B cell (primary cell): ENCODE results near the gene ARHGAP32. TPM values are rescaled to one million over a fixed set of nuclear protein-coding genes. Genes with fewer than 3 reads are reported as not detected.

Source experiments
- ATAC-seq: fragments of 200-7000 bp; cut with Tn5 transposase; one replicate; pipeline ENCODE4 v1.10.0; 2021; ENCODE audit warnings: low read depth, mild to moderate bottlenecking, moderate number of reproducible peaks, moderate library complexity
- CTCF ChIA-PET: fragments of 350-600 bp; sonication (Branson Sonifier 250); formaldehyde crosslinking; loops from one replicate; lab custom pipeline; 2021; ENCODE audit warnings: antibody characterized with exemption, inconsistent platforms; lab: Charles Lee
- POLR2A ChIA-PET: fragments of 350-600 bp; sonication (Branson Sonifier 250); formaldehyde crosslinking; loops from one replicate; lab custom pipeline; 2021; ENCODE audit warnings: antibody characterized with exemption; lab: Charles Lee
- DNase-seq: peaks from one replicate; pipeline ENCODE4 v3.0.0; 2013
- H2AFZ ChIP-seq: 2 replicates; pipeline ENCODE4 v1.6.1; 2012; ENCODE audit warnings: mild to moderate bottlenecking, low read depth, low read length; ENCODE audit not compliant: insufficient read depth, poor library complexity, severe bottlenecking
- H3K27ac ChIP-seq, 2 donors: 1 replicate in 1 of 2; 2 replicates in 1 of 2; pipeline ENCODE4 v1.5.1; 2012 to 2013; ENCODE audit warnings: low read length in 2 of 2, mild to moderate bottlenecking in 2 of 2, moderate library complexity in 1 of 2
- H3K27me3 ChIP-seq, 4 experiments: fragments of 200-600 bp in 1 of 4; sonication (generic) in 1 of 4; replicated peaks in 1 of 4; 1 replicate in 2 of 4; 2 replicates in 2 of 4; pipeline versions ENCODE4 v1.6.1 to v1.7.0; 2013 to 2016; ENCODE audit warnings: low read length in 3 of 4, mild to moderate bottlenecking in 2 of 4, mixed read lengths in 1 of 4, moderate library complexity in 1 of 4; ENCODE audit not compliant: insufficient read depth in 4 of 4, control insufficient read depth in 3 of 4; ENCODE audit errors: control extremely low read depth in 1 of 4
- H3K36me3 ChIP-seq, 2 experiments: replicated peaks in 1 of 2; 1 replicate in 1 of 2; 2 replicates in 1 of 2; pipeline versions ENCODE4 v1.6.1 to v1.7.1; 2013; ENCODE audit warnings: low read length in 1 of 2; ENCODE audit not compliant: insufficient read depth in 2 of 2, control insufficient read depth in 1 of 2; ENCODE audit errors: control extremely low read depth in 1 of 2, extremely low read depth in 1 of 2
- H3K4me1 ChIP-seq, 2 donors: fragments of 200-600 bp in 1 of 2; sonication (generic) in 1 of 2; 1 replicate in 1 of 2; 2 replicates in 1 of 2; pipeline versions ENCODE4 v1.5.1 to v1.6.1; 2013 to 2017; ENCODE audit warnings: low read length in 2 of 2; ENCODE audit not compliant: control insufficient read depth in 2 of 2, insufficient read depth in 2 of 2
- H3K4me2 ChIP-seq: replicated peaks from 2 replicates; pipeline ENCODE3; 2012; ENCODE audit warnings: mild to moderate bottlenecking, low read depth, low read length; ENCODE audit not compliant: poor library complexity, severe bottlenecking
- H3K4me3 ChIP-seq, 5 experiments: fragments of 200-600 bp in 1 of 5; sonication (generic) in 1 of 5; 1 replicate in 3 of 5; 2 replicates in 2 of 5; pipeline versions ENCODE4 v1.5.1 to v1.7.0; 2011 to 2016; ENCODE audit warnings: low read length in 4 of 5, mild to moderate bottlenecking in 4 of 5, low read depth in 2 of 5, control low read depth in 1 of 5, moderate library complexity in 1 of 5; ENCODE audit not compliant: insufficient read depth in 1 of 5; ENCODE audit errors: control extremely low read depth in 1 of 5, extremely low read depth in 1 of 5
- H3K79me2 ChIP-seq: fragments of 200-600 bp; sonication (generic); one replicate; pipeline ENCODE4 v1.6.0; 2016; ENCODE audit warnings: low read length; ENCODE audit not compliant: control insufficient read depth, insufficient read depth
- H3K9ac ChIP-seq: fragments of 200-600 bp; sonication (generic); 2 replicates; pipeline ENCODE4 v1.6.1; 2017; ENCODE audit warnings: mild to moderate bottlenecking, low read length, moderate library complexity
- H3K9me3 ChIP-seq, 3 donors: one replicate each; pipeline versions ENCODE4 v1.6.1 to v1.7.1; 2013; ENCODE audit warnings: low read length in 2 of 3; ENCODE audit not compliant: control insufficient read depth in 2 of 3, insufficient read depth in 1 of 3; ENCODE audit errors: control extremely low read depth in 1 of 3
- H4K20me1 ChIP-seq: 2 replicates; pipeline ENCODE4 v1.6.0; 2012; ENCODE audit warnings: mild to moderate bottlenecking, low read length; ENCODE audit not compliant: insufficient read depth, control insufficient read depth, poor library complexity, severe bottlenecking
- H3K27ac Mint-ChIP-seq: one replicate; pipeline ENCODE4 v1.8.0; 2021; ENCODE audit warnings: mixed read lengths
- H3K27me3 Mint-ChIP-seq: one replicate; pipeline ENCODE4 v1.8.0; 2021; ENCODE audit warnings: mixed read lengths
- H3K4me1 Mint-ChIP-seq: one replicate; pipeline ENCODE4 v1.8.0; 2021; ENCODE audit warnings: mixed read lengths
- H3K4me3 Mint-ChIP-seq: one replicate; pipeline ENCODE4 v1.8.0; 2021; ENCODE audit warnings: mixed read lengths
- H3K9me3 Mint-ChIP-seq: one replicate; pipeline ENCODE4 v1.8.0; 2022; ENCODE audit warnings: mixed read lengths; ENCODE audit not compliant: insufficient read depth
- CTCF ChIP-seq: fragments of 200-600 bp; IDR thresholded peaks from one replicate; pipeline ENCODE4 v1.8.0; 2022; ENCODE audit warnings: antibody characterized with exemption, mild to moderate bottlenecking
- EZH2 ChIP-seq: IDR thresholded peaks from 2 replicates; pipeline ENCODE4 v1.6.1; 2012; ENCODE audit warnings: borderline replicate concordance, low read depth, mild to moderate bottlenecking, moderate library complexity, low read length; ENCODE audit not compliant: insufficient read depth, poor library complexity, severe bottlenecking
- WGBS: methylation state at CpG from one replicate; pipeline ENCODE4 v1.1.5; 2013; ENCODE audit warnings: missing lambda C conversion rate; ENCODE audit not compliant: insufficient coverage; 5-methylcytosine and 5-hydroxymethylcytosine counted together
- intact Hi-C: fragments of 100-400 bp; cut with micrococcal nuclease; formaldehyde crosslinking; loops from one replicate; pipeline ENCODE4 v1.10.0; 2022
- polyA plus RNA-seq: library from polyadenylated mRNA; depleted of rRNA; stranded (reverse); fragments of >200 nt; gene quantifications from 2 replicates; pipeline ENCODE4 v1.2.3, GENCODE V29; 2012
- total RNA-seq, 2 donors: library from RNA; stranded (reverse); fragments of 120-200 nt in 1 of 2; gene quantifications; 1 replicate in 1 of 2; 2 replicates in 1 of 2; pipeline versions ENCODE4 v1.2.3 to v1.2.4, GENCODE V29; 2013 to 2022

ARHGAP32 gene
- total and polyA plus RNA-seq, 2 donors (not counting 1 experiment from before 2014, with no cell fraction given), result 4.4 to 10.6 TPM

GRCh38 chr11:129048911-129049310 lies 143.2 kb downstream of the ARHGAP32 start:
- CTCF ChIA-PET, result no interaction called here
- no peaks in the 10 kb centered on the region for H3K4me1 Mint-ChIP-seq

GRCh38 chr11:129045150-129045549 lies 147.0 kb downstream of the ARHGAP32 start:
- Histone ChIP-seq H3K4me2 (no peak overlapping the region), H3K36me3 (no peaks in the 10 kb centered on the region), H3K9me3 (no peaks in the 10 kb centered on the region), H3K9ac (no peak overlapping the region), H4K20me1 (no peaks in the 10 kb centered on the region), H3K4me3 (no peak overlapping the region), H2AFZ (no peak overlapping the region), H3K27ac (no peak overlapping the region), H3K79me2 (no peaks in the 10 kb centered on the region), H3K27me3 (no peaks in the 10 kb centered on the region), H3K4me1 (no peaks in the 10 kb centered on the region)
- intact Hi-C loops, result no loop called here
- TF ChIP-seq CTCF (no peak), EZH2 (no peak)
- H3K4me1 Mint-ChIP-seq, result no peaks in the 10 kb centered on the region
- H3K27ac Mint-ChIP-seq, result no peak overlapping the region
- POLR2A ChIA-PET, result no interaction called here
- DNase-seq (no peak), ATAC-seq (no peak)
- H3K27me3 Mint-ChIP-seq, result no peaks in the 10 kb centered on the region
- H3K4me3 Mint-ChIP-seq, result no peak overlapping the region
- no peaks in the 10 kb centered on the region for H3K9me3 Mint-ChIP-seq
- WGBS, result 97% methylated on average over 3 of the region's 5 CpGs
- CTCF ChIA-PET, result no interaction called here

More at GRCh38 chr11:129048911-129049310, 143.2 kb downstream of the ARHGAP32 start:
- TF ChIP-seq CTCF (no peak), EZH2 (no peak)
- Histone ChIP-seq H3K4me1 (no peaks in the 10 kb centered on the region), H3K9me3 (peaks cover 0 to 4% (median 0%) of the 10 kb centered on the region in 3 donors), H3K4me2 (no peak overlapping the region), H3K36me3 (no peaks in the 10 kb centered on the region), H3K9ac (no peak overlapping the region), H3K79me2 (no peaks in the 10 kb centered on the region), H3K27me3 (no peaks in the 10 kb centered on the region), H2AFZ (no peak overlapping the region), H3K4me3 (no peak overlapping the region), H3K27ac (no peak overlapping the region), H4K20me1 (no peaks in the 10 kb centered on the region)
- ATAC-seq (no peak), DNase-seq (no peak)
- Mint-ChIP-seq H3K9me3 (no peaks in the 10 kb centered on the region), H3K4me3 (no peak overlapping the region), H3K27ac (no peak overlapping the region), H3K27me3 (no peaks in the 10 kb centered on the region)
- 97% methylated on average over 3 of the region's 4 CpGs for WGBS
- POLR2A ChIA-PET, result no interaction called here
- intact Hi-C loops, result no loop called here
